Measurements from ENCODE around the gene DUXA.

The DUXA gene

DNA sequence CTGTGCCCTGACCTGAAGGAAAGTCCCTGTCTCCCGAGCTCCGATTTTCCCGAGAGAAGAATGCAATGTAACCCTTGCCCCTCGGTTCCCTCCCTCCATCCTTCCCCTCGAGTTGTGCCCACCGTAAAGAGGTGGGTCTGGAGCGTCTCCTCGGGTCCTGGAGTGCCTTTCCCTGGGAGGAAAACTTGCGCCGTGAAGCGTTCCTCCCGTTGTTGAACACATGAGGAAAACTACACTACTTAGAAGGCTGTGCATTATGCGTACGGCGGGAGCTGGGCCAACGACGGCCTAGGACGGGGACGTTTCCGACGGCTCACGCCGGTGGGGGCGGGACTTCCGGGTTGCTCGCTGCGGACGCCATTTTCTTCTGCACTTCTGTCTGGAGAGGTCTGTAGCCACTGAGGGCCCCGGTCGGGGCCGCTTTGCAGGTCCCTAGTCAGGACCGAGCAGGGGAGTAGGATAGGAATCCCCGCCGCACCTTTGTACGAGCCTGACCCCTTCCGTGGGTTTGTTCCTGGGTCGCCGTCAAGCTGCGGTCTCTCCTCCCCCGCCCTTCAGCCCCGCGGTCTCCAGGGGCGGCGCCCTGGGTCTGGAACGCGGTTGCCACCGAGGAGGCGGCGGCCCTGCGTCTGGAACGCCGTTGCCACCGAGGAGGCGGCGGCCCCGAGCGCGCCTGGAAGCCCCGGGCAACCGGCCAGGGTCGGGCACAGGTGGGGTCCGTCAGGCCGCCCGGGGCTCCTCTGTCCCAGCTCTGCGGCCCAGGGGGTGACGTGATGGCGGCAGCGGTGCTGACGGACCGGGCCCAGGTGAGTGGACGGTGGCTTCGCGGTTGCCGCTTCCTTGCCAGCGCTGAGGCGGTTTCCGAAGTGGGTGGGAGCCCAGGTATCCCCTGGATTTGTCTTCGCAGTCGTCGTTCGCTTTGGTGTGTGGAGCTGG, 24.1 kb upstream of the DUXA start, which contains the start of gene ZNF264:
Gene ZNF264, plus strand, starts transcription at position 360 of the 936 bp plus-strand sequence. Its CDS starts 414 bp downstream, at position 774.
- H3K4me3 ChIP-seq (ENCODE audit: low read depth, low read length) = peak within 1 kb of the TSS; percentile 97
- peak; percentile 29 for DNase-seq (ENCODE audit: low read depth, low spot score)
- TF ChIP-seq, protein P1, sequence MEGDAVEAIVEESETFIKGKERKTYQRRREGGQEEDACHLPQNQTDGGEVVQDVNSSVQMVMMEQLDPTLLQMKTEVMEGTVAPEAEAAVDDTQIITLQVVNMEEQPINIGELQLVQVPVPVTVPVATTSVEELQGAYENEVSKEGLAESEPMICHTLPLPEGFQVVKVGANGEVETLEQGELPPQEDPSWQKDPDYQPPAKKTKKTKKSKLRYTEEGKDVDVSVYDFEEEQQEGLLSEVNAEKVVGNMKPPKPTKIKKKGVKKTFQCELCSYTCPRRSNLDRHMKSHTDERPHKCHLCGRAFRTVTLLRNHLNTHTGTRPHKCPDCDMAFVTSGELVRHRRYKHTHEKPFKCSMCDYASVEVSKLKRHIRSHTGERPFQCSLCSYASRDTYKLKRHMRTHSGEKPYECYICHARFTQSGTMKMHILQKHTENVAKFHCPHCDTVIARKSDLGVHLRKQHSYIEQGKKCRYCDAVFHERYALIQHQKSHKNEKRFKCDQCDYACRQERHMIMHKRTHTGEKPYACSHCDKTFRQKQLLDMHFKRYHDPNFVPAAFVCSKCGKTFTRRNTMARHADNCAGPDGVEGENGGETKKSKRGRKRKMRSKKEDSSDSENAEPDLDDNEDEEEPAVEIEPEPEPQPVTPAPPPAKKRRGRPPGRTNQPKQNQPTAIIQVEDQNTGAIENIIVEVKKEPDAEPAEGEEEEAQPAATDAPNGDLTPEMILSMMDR (IDR thresholded peaks at IDR 0.05; ENCODE audit: insufficient read depth, low read length, missing control alignments) = peak; percentile 33
- CTCF ChIA-PET = no interaction called here
- POLR2A ChIA-PET = interaction anchor here (1.0 to 1.4 kb wide), 4 partner anchors 12 to 244 kb away, joined by 3 to 6 read pairs (median 3); partner anchors contain the start of genes TRAPPC2B, ZNF547, ZNF749 and ZNF805

DNA sequence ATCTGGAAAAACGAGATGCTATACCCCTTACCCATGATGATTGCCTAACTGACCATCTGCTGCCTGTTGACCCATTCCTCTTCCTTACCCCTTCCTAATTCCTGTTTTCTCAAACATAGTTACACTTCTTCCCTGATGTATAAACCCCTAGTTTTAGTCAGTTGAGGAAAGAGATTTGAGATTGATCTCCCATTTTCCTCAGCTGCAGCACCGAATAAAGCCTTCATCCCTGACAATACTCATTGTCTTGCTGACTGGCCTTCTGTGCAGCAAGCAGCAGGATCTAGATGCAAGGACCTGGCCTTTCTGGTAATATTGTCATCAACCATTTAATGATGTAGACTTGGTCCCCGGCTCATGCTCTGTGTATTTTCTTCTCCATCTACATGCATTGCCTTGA, 23.0 kb upstream of the DUXA start:
- no peak overlapping the region for H3K4me3 ChIP-seq (ENCODE audit: low read depth, low read length)
- CTCF ChIA-PET = no interaction called here
- POLR2A ChIA-PET = no interaction called here
- TF ChIP-seq, protein P1 (IDR thresholded peaks at IDR 0.05; ENCODE audit: insufficient read depth, low read length, missing control alignments) = no peak
- no peak for DNase-seq (ENCODE audit: low read depth, low spot score)

DNA sequence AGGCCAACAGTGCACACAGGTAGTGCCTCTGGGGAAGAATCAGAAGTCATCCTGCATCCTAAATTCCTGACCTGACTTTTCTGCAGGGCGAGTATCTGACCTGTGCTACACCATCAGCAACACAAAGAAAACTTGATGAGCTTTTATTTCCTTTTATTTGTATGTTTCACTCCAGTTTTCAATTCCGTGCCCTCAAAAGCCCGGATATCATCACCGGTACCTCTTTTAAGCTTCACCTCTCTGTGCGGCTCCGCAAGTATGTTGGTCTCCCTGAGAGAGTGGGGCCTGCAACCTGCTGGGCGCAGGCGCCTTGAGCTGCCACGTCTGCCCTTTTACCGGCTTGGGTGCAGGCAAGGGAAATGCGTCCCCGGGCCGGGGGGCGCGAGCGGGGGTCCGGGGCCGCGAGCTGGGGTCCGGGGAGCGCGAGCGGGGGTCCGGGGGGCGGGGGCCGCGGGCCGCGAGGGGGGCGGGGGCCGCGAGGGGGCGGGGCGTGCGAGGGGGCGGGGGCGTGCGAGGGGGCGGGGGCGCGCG, 4.3 kb upstream of the DUXA start:
- H3K4me3 ChIP-seq (ENCODE audit: low read depth, low read length) = peak overlapping the region; percentile 23; the same call in 1 of the 2 replicates
- no peak for DNase-seq (ENCODE audit: low read depth, low spot score)
- CTCF ChIA-PET = no interaction called here
- POLR2A ChIA-PET = interaction anchor here (0.7 kb wide), 1 partner anchor 1073 kb away, joined by 3 read pairs; no protein-coding TSS in a partner anchor
- TF ChIP-seq, protein P1 (IDR thresholded peaks at IDR 0.05; ENCODE audit: insufficient read depth, low read length, missing control alignments) = no peak

DNA sequence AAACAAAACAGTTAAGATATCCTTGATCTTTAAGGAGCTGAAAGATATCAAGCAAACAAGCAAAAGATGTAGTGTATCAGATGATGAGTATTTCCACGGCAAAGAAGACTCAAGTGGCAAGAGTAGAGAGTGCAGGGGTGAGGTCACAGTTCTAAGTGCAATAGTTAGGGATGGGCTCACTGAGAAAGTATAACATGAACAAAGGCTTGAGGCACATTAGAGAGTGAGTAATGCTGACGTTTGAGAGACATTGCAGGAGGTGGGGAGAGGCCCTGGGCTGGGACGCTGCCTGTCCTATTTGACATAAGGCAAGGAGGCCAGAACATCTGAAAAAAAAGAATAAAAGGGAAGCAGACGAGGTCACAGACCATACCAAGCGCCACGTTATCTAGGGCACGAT, 1.4 kb downstream of the DUXA start:
- TF ChIP-seq, protein P1 (IDR thresholded peaks at IDR 0.05; ENCODE audit: insufficient read depth, low read length, missing control alignments) = no peak
- no peak for DNase-seq (ENCODE audit: low read depth, low spot score)
- ChIA-PET CTCF (no interaction called here), POLR2A (no interaction called here)
- no peak overlapping the region for H3K4me3 ChIP-seq (ENCODE audit: low read depth, low read length)

DNA sequence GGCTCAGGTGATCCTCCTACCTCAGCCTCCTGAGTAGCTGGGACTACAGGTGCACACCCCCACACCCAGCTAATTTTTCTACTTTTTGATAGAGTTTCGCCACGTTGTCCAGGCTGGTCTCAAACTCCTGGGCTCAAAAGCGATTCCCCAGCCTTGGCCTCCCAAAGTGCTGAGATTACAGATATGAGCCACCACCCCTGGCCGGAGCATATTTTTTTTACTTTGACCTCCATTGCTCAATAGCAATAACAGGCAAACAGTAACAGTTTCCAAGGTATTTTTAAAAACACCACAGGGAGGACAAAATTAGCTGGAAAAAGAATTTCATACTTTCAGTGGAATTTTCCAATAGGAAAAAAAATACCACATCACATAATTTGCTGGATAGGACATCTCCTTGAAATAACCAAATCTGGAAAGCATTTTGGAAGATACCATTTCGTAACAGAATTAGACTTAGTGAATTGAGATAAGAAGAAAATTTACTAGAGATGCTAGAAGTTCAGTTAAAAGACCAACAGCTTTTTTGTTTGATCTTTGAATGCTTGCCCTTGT, 5.2 kb downstream of the DUXA start:
- DNase-seq (ENCODE audit: low read depth, low spot score) = no peak
- ChIA-PET POLR2A (no interaction called here), CTCF (no interaction called here)
- TF ChIP-seq, protein P1 (IDR thresholded peaks at IDR 0.05; ENCODE audit: insufficient read depth, low read length, missing control alignments) = no peak
- no peak overlapping the region for H3K4me3 ChIP-seq (ENCODE audit: low read depth, low read length)

DNA sequence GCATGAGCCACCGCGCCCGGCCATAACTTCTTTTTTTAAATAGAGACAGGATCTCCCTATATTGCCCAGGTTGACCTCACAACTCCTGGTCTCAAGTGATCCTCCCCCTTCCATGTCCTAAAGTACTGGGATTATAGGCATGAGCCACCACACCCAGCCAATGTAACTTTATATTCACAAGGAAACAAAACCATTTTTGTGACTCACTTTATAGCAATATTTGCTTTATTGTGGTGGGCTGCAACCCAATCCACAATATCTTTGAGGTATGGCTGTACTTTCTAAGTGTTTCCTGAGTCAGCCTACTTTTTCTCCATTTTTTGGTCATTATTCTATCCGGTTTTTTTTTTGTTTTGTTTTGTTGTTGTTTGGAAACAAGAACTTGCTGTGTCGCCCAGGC, 14.4 kb downstream of the DUXA start:
- no peak for DNase-seq (ENCODE audit: low read depth, low spot score)
- CTCF ChIA-PET = no interaction called here
- H3K4me3 ChIP-seq (ENCODE audit: low read depth, low read length) = no peak overlapping the region
- TF ChIP-seq, protein P1 (IDR thresholded peaks at IDR 0.05; ENCODE audit: insufficient read depth, low read length, missing control alignments) = no peak
- POLR2A ChIA-PET = no interaction called here
